KMS-11 (cell line): ENCODE data around the gene HECTD1.
"Not testable (repeated sequence)": the region's sequence is repeated elsewhere in the genome, so short reads cannot be mapped to it uniquely, and the experiment has no call there.

Experiments used
- H2AFZ ChIP-seq: fragments of 200-600 bp; sonication (generic); 2 replicates; pipeline ENCODE4 v1.6.1; 2016; ENCODE audit warnings: antibody characterized with exemption, mixed run types, low read depth
- H3K27ac ChIP-seq: fragments of 200-600 bp; sonication (generic); 2 replicates; pipeline ENCODE4 v1.6.1; 2016; ENCODE audit warnings: mild to moderate bottlenecking, mixed run types
- H3K27me3 ChIP-seq: fragments of 200-600 bp; sonication (generic); 2 replicates; pipeline ENCODE4 v1.6.1; 2017; ENCODE audit warnings: mild to moderate bottlenecking, low read depth, mixed run types, moderate library complexity; ENCODE audit not compliant: insufficient read depth
- H3K36me3 ChIP-seq: fragments of 200-600 bp; sonication (generic); 2 replicates; pipeline ENCODE4 v1.6.1; 2017; ENCODE audit warnings: mild to moderate bottlenecking, mixed run types; ENCODE audit not compliant: insufficient read depth
- H3K4me1 ChIP-seq: fragments of 200-600 bp; sonication (generic); 2 replicates; pipeline ENCODE4 v1.6.1; 2016; ENCODE audit warnings: mild to moderate bottlenecking, low read depth, mixed run types; ENCODE audit not compliant: poor library complexity, severe bottlenecking
- H3K4me2 ChIP-seq: fragments of 200-600 bp; sonication (generic); 2 replicates; pipeline ENCODE4 v1.7.0; 2016; ENCODE audit warnings: mild to moderate bottlenecking, mixed run types
- H3K4me3 ChIP-seq: fragments of 200-600 bp; sonication (generic); IDR thresholded peaks from 2 replicates; pipeline ENCODE4 v1.6.1; 2017; ENCODE audit warnings: low read depth, low read length, mixed read lengths; ENCODE audit not compliant: insufficient read depth
- H3K79me2 ChIP-seq: fragments of 200-600 bp; sonication (generic); 2 replicates; pipeline ENCODE4 v1.6.1; 2016; ENCODE audit warnings: low read depth, mixed run types; ENCODE audit not compliant: insufficient read depth
- H3K9ac ChIP-seq: fragments of 200-600 bp; sonication (generic); 2 replicates; pipeline ENCODE4 v1.6.1; 2016; ENCODE audit warnings: mild to moderate bottlenecking, mixed run types
- H4K20me1 ChIP-seq: fragments of 200-600 bp; sonication (generic); 2 replicates; pipeline ENCODE4 v1.6.1; 2016; ENCODE audit warnings: mild to moderate bottlenecking, mixed run types; ENCODE audit not compliant: insufficient read depth
- TF ChIP-seq, protein P1 (sequence below): fragments of 200-600 bp; sonication (generic); conservative IDR thresholded peaks from 2 replicates; pipeline ENCODE4 v1.6.1; 2017; ENCODE audit warnings: low read depth, mild to moderate bottlenecking, antibody characterized with exemption, low read length, moderate library complexity, mixed read lengths

Gene HECTD1

GRCh38 chr14:31060253-31060875 is 147.2 kb downstream of the HECTD1 start:
- H3K79me2 ChIP-seq = no peaks in the 10 kb centered on the region
- no peaks in the 10 kb centered on the region for H3K4me1 ChIP-seq
- H4K20me1 ChIP-seq = no peaks in the 10 kb centered on the region
- no peak overlapping the region for H3K4me3 ChIP-seq
- no peaks in the 10 kb centered on the region for H3K36me3 ChIP-seq
- no peaks in the 10 kb centered on the region for H3K27me3 ChIP-seq
- TF ChIP-seq, protein P1, sequence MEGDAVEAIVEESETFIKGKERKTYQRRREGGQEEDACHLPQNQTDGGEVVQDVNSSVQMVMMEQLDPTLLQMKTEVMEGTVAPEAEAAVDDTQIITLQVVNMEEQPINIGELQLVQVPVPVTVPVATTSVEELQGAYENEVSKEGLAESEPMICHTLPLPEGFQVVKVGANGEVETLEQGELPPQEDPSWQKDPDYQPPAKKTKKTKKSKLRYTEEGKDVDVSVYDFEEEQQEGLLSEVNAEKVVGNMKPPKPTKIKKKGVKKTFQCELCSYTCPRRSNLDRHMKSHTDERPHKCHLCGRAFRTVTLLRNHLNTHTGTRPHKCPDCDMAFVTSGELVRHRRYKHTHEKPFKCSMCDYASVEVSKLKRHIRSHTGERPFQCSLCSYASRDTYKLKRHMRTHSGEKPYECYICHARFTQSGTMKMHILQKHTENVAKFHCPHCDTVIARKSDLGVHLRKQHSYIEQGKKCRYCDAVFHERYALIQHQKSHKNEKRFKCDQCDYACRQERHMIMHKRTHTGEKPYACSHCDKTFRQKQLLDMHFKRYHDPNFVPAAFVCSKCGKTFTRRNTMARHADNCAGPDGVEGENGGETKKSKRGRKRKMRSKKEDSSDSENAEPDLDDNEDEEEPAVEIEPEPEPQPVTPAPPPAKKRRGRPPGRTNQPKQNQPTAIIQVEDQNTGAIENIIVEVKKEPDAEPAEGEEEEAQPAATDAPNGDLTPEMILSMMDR = no peak
- H3K9ac ChIP-seq = no peak overlapping the region
- no peak overlapping the region for H3K4me2 ChIP-seq
- no peak overlapping the region for H3K27ac ChIP-seq
- no peak overlapping the region for H2AFZ ChIP-seq

- Histone ChIP-seq H2AFZ (no peak overlapping the region), H4K20me1 (no peaks in the 10 kb centered on the region), H3K4me3 (no peak overlapping the region), H3K79me2 (no peaks in the 10 kb centered on the region), H3K27me3 (no peaks in the 10 kb centered on the region), H3K4me1 (no peaks in the 10 kb centered on the region), H3K9ac (no peak overlapping the region), H3K4me2 (no peak overlapping the region), H3K27ac (no peak overlapping the region), H3K36me3 (no peaks in the 10 kb centered on the region)
- TF ChIP-seq, protein P1 = no peak
These were observed 148.3 kb downstream of the HECTD1 start for GRCh38 chr14:31059152-31059924.

DNA sequence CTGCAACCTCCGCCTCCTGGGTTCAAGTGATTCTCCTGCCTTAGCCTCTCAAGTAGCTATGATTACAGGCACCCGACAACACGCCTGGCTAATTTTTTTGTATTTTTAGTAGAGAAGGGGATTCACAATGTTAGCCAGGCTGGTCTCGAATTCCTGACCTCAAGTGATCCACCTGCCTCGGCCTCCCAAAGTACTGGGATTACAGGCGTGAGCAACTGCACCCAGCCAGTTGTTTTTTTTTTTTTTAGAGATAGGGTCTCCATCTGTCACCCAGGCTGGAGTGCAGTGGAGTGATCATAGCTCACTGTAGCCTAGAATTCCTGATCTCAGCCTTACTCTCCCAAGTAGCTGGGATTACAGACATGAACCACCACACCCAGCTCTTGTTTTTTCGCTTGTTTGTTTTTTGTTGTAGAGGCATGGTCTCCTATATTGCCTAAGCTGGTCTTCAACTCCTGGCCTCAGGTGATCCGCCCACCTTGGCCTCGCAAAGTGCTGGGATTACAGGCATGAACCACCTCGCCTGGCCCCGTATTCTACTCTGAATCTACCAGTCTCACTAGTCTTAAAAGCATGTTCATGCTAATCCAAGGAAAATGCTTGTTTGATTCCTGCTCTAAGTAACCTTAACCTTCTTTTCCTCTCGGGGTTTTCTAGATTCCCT is 149.8 kb downstream of the HECTD1 start:
- Histone ChIP-seq H3K4me2 (no peak overlapping the region), H4K20me1 (no peaks in the 10 kb centered on the region), H3K27ac (no peak overlapping the region), H3K36me3 (no peaks in the 10 kb centered on the region), H3K4me3 (no peak overlapping the region), H3K79me2 (no peaks in the 10 kb centered on the region), H2AFZ (no peak overlapping the region), H3K27me3 (no peaks in the 10 kb centered on the region), H3K9ac (no peak overlapping the region), H3K4me1 (no peaks in the 10 kb centered on the region)
- TF ChIP-seq, protein P1 = no peak

- no peaks in the 10 kb centered on the region for H3K36me3 ChIP-seq
- no peaks in the 10 kb centered on the region for H3K79me2 ChIP-seq
- H4K20me1 ChIP-seq = no peaks in the 10 kb centered on the region
- no peak overlapping the region for H3K27ac ChIP-seq
- no peak overlapping the region for H3K4me2 ChIP-seq
- H2AFZ ChIP-seq = no peak overlapping the region
- no peak overlapping the region for H3K9ac ChIP-seq
- no peaks in the 10 kb centered on the region for H3K27me3 ChIP-seq
- TF ChIP-seq, protein P1 = no peak
- no peaks in the 10 kb centered on the region for H3K4me1 ChIP-seq
- H3K4me3 ChIP-seq = no peak overlapping the region
These were observed 150.6 kb downstream of the HECTD1 start for GRCh38 chr14:31057035-31057434.

GRCh38 chr14:31052905-31053586 is 154.5 kb downstream of the HECTD1 start:
- H3K27ac ChIP-seq, H3K4me2 ChIP-seq, H3K27me3 ChIP-seq, H3K4me3 ChIP-seq, H2AFZ ChIP-seq, H3K36me3 ChIP-seq, H3K79me2 ChIP-seq, H4K20me1 ChIP-seq, H3K9ac ChIP-seq, H3K4me1 ChIP-seq: not testable (repeated sequence)
